LoVo (cell line): ENCODE data around the gene FREM2.

Source experiments
- DNase-seq: peaks from one replicate; pipeline ENCODE4 v3.0.0-alpha.2; 2016; ENCODE audit warnings: low spot score

The FREM2 gene

GRCh38 chr13:38826182-38826813, 139.4 kb downstream of the FREM2 start:
- no peak for DNase-seq

GRCh38 chr13:38830442-38831045, 143.7 kb downstream of the FREM2 start:
- DNase-seq, result no peak

DNA sequence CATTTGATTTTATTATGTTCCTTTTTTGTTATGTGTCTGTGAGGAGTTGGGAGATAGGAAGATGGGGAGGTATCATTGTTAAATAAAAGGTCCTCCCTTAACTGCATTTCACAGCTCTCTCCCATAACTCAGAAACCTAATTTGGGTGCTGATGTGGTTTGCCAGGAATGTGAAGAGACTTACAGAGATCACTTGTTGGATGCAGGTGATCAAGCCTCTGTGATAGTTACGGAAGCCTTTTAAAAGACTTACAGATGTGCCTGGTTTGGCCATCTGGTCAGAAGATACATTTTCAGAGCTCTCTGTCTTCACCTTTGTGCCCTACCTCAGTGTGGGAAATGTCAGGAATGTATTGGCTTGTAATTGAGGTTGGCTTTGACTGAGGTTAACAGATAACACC, 157.7 kb downstream of the FREM2 start:
- no peak for DNase-seq

DNA sequence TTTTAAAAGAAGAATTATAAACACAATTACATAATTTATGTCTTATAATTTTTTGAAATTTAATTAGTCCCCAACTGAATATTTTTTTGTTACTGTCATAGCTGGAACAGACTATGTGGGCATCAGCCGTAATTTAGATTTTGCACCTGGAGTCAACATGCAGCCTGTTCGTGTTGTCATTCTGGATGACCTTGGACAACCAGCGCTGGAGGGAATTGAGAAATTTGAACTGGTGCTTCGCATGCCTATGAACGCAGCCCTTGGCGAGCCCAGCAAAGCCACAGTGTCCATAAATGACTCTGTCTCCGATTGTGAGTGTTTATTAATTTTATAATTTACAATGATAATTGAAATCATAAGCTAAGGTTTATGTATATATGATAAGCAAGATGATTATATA, 161.5 kb downstream of the FREM2 start:
- DNase-seq, result no peak

DNA sequence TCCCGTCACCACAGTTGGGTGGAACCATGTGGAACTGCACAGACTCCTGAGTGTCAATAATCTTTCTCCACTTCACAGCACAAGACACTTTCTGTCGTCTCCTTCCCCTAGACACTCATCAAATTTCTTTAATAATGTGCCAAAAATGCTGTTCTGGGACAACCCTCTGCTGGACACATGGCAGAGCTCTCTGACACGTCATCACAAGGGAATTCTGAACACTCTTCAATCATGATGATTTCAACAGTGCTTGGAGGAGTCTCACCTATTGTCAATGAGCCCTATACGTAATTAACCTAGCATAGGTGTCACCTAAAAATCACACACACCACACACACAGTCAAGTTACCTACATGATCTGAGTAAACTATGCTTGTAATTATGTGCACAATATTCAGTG, 162.4 kb downstream of the FREM2 start:
- DNase-seq, result no peak

GRCh38 chr13:38850868-38851626, 164.2 kb downstream of the FREM2 start:
- DNase-seq, result no peak

DNA sequence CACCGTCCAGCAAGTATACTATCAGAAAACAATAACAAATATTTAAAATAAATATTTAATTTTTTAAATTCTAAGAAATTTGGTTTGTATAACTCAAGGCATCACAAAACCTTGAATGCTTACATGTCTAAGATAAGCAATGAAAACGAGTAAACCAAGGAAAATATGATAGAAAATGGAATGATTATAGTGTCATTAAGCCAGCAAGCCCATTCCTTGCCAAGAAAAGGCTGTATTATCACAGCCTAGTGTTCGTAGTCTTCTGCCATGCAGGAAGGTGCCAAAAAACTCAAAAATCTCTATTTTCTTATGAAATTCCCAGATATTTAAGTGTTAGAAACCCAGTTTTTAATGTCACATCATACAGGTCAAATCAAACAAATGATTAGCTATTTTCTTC, 167.3 kb downstream of the FREM2 start:
- no peak for DNase-seq

GRCh38 chr13:38856065-38856464, 169.2 kb downstream of the FREM2 start:
- DNase-seq, result no peak

DNA sequence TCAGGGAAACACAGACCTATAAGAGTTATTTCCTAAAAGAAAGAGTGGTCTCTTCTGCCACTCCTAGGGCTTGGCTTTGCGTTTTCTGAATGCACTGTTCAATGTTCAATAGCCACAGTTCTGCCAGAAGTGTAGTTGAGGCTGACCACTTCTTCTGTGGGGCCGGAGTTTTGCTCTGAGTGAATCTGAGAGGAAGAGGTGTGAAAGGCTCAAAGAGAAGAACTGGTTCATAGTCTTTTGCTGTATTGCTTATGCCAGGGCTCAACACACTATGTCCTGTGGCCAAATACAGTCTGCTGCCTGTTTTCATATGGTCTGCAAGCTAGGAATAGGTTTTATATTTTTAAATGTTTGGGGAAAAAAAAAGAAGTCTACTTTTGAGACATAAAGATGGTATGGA, 175.6 kb downstream of the FREM2 start:
- no peak for DNase-seq

GRCh38 chr13:38863536-38863935, 176.7 kb downstream of the FREM2 start:
- no peak for DNase-seq

- peak; percentile 5 for DNase-seq
Observed at GRCh38 chr13:38866649-38867048, 179.8 kb downstream of the FREM2 start.

- no peak for DNase-seq
Observed at GRCh38 chr13:38868399-38868798, 181.5 kb downstream of the FREM2 start.

- DNase-seq, result no peak
Observed at GRCh38 chr13:38868870-38869269, 182.0 kb downstream of the FREM2 start.

DNA sequence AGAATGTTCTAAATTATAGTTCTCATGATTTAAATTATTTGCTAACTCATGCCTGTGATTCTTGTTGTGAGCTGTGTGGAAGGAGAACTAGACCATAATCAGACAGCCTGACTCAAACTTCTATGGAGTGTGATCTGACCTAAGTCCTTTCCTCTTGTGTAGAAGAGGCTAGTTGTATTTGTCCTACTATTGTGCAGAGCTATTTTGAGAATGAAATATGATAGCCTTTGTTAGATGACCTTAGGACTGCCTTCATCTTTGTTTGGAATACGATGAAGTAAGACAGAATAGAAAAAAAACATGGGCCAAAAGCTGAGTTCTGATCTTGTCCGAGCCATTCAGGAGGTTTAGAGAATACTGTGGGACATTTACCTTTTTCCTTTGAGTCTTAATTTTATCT, 184.4 kb downstream of the FREM2 start:
- DNase-seq, result no peak

- no peak for DNase-seq
Observed at GRCh38 chr13:38872693-38873092, 185.8 kb downstream of the FREM2 start.

DNA sequence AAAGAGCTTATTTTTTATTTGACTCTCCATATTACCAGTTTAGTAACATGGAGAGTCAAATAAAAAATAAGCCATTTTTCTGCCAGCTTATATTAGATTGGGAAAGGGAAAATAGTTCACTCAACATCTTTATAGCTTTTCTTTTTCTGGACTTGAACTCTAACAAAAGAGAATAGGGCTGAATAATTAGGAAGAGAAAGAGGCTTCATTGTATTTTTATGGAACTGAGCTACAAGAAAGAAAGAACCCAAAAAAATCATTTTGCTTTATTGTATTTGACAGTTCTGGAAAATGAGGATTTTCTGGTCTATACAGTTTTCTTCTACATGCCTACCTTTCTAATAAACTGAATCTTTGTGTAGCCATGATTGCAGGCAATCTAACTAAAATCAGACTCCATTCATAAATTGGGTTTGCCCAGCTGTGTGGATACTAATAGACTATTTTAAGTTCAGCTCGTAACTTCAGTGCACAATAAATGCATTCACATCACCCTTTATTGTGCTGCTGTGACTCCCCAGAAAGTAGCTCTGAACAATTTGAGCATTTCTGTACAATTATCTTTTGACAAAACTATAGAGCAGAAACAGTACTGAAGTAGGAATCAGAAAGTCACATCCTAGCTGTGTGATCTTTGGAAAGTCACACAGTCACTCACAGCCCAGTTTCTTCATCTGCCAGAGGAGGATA, 188.5 kb downstream of the FREM2 start:
- DNase-seq, result no peak

DNA sequence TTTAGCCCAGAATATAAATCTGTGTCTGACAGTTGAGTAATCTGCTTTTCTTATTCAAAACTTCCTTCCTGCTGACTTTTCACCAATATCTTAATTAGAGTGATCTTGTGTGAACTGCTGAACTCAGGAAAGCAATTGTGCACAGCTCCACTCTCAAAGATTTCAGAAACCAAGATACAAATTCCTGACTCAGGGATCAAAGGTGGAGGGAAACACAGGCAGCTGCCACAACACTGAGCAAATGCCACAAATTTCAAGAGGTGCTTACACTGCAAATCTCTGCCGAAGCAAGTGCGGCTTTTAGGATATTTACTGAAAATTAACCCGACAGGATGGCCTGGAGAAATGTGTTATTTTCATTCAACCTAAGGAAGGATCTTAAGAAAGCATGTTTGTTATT, 192.4 kb downstream of the FREM2 start:
- DNase-seq, result no peak

GRCh38 chr13:38879786-38880185, 192.9 kb downstream of the FREM2 start:
- no peak for DNase-seq

DNA sequence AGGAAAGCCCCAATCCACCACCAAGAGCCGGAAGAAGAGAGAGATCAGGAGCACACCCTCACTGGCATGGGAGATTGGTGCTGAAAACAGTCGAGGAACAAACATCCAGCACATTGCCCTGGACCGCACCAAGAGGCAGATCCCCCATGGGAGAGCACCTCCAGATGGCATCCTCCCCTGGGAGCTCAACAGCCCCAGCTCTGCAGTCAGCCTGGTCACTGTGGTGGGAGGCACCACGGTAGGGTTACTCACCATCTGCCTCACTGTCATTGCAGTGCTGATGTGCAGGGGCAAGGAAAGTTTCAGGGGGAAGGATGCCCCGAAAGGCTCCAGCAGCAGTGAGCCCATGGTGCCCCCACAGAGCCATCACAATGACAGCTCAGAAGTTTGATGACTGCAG, 193.5 kb downstream of the FREM2 start:
- DNase-seq, result no peak

DNA sequence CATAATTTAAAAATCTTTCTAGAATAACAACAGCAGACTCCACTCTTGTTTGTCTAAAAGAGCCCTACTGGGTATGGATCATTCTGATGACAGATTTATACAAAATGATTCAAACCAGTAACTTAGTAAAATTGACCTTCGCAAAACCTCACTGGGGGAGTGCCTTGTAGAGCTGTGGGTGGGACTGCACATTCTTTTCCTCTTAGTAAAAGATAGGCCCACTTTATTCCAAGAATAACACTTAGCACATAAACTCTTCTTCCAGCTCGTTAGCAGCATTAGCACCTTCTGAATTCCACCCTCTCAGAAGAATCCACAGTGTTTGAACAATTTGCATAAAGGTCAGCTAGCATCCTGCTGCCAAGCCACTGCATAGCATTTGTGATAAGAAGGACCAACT, 196.9 kb downstream of the FREM2 start:
- DNase-seq, result no peak

GRCh38 chr13:38888309-38888708, 201.4 kb downstream of the FREM2 start:
- DNase-seq, result no peak

- DNase-seq, result no peak
Observed at GRCh38 chr13:38895075-38895474, 208.2 kb downstream of the FREM2 start.

GRCh38 chr13:38897521-38897920, 210.6 kb downstream of the FREM2 start:
- DNase-seq, result no peak
